HFFc6 (cell line): ENCODE data around the gene SPNS3. TPM values are rescaled to one million over a fixed set of nuclear protein-coding genes. Genes with fewer than 3 reads are reported as not detected.

ENCODE experiments used
- DNase-seq: peaks from one replicate; pipeline ENCODE4 v3.0.0-alpha.2; 2018
- H3K27ac Mint-ChIP-seq: 2 replicates; pipeline ENCODE4 v1.8.0; 2020; ENCODE audit warnings: mild to moderate bottlenecking, mixed read lengths
- H3K27me3 Mint-ChIP-seq: 2 replicates; pipeline ENCODE4 v1.8.0; 2021; ENCODE audit warnings: mild to moderate bottlenecking, moderate library complexity, mixed read lengths; ENCODE audit not compliant: insufficient read depth
- H3K36me3 Mint-ChIP-seq: 2 replicates; pipeline ENCODE4 v1.8.0; 2021; ENCODE audit warnings: low read depth, mixed read lengths
- H3K4me1 Mint-ChIP-seq: 2 replicates; pipeline ENCODE4 v1.8.0; 2020; ENCODE audit warnings: low read depth, mixed read lengths
- H3K4me3 Mint-ChIP-seq: 2 replicates; pipeline ENCODE4 v1.8.0; 2020; ENCODE audit warnings: mild to moderate bottlenecking, moderate library complexity, mixed read lengths
- H3K9me3 Mint-ChIP-seq: 2 replicates; pipeline ENCODE4 v1.8.0; 2020; ENCODE audit warnings: mild to moderate bottlenecking, mixed read lengths
- CTCF ChIP-seq: fragments of 200-600 bp; sonication (generic); IDR thresholded peaks from 2 replicates; pipeline ENCODE4 v1.5.0; 2021; ENCODE audit warnings: antibody characterized with exemption, mild to moderate bottlenecking
- total RNA-seq, 6 experiments: library from RNA; stranded (reverse); fragmentation: NEBNext Ultra II Directional; extraction: Animal tissue kit (Norgen Biotek cat#: 25700); gene quantifications; 2 replicates in 1 of 6; 3 replicates in 5 of 6; pipeline ENCODE4 v1.2.3, GENCODE V29; 2021

SPNS3 gene
- total RNA-seq, 6 experiments from 2014 or later: not detected

GRCh38 chr17:4453812-4454591 lies 20.3 kb downstream of the SPNS3 start:
- Mint-ChIP-seq H3K27me3 (peaks cover 33% of the 10 kb centered on the region), H3K4me1 (no peaks in the 10 kb centered on the region), H3K36me3 (no peaks in the 10 kb centered on the region), H3K27ac (no peak overlapping the region), H3K4me3 (no peak overlapping the region), H3K9me3 (no peaks in the 10 kb centered on the region)
- no peak for DNase-seq
- TF ChIP-seq CTCF: no peak

DNA sequence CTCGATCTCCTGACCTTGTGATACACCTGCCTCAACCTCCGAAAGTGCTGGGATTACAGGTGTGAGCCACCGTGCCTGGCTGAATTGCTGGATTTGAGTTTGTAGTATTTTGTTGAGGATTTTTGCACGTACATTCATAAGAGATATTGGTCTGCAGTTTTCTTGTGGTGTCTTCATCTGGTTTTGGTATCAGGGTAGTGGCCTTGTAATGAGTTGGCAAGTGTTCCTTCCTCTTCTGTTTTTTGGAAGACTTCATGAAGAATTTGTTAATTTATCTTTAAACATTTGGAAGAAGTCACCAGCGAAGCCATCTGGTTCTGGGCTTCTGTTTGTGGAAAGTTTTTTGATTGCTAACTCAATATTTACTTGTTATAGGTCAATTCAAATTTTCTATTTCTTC lies 26.9 kb downstream of the SPNS3 start:
- Mint-ChIP-seq H3K4me1 (no peaks in the 10 kb centered on the region), H3K36me3 (peaks cover 18% of the 10 kb centered on the region), H3K4me3 (no peak overlapping the region), H3K27ac (no peak overlapping the region), H3K27me3 (peaks cover 27% of the 10 kb centered on the region), H3K9me3 (peaks cover 20% of the 10 kb centered on the region)
- DNase-seq: no peak
- no peak for TF ChIP-seq CTCF

DNA sequence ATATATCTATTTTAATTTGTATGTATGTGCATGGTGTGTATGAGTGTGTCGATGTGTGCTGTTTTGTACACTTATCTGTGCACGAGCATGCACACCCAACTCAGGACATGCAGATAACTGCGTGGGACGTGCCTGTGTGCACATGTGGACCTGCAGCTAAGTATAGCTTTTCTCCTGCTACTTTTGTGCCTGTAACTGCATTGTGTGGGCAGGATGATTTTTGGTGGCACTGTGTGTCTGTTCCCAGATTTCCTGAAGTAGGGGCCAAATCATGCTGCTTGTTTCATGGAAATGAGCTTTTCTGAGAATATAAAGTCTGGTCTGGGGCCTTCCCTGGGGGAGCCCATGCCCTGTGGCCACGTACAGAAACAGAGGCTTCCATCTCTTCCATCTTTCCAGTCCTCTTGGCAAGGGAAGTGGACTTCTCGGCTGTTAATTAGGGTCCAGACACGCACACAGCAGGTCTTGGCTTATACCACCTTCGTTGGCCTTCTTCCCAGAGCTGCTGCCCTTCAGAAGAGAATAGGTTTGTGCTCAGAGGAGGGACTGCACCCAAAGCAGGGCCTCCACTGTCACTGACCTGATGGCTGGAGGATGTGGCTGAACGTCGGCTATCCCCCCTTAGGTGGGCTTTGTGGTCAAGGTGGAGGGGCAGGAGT lies 30.2 kb downstream of the SPNS3 start:
- Mint-ChIP-seq H3K9me3 (peaks cover 20% of the 10 kb centered on the region), H3K4me3 (no peak overlapping the region), H3K27ac (no peak overlapping the region), H3K4me1 (no peaks in the 10 kb centered on the region), H3K27me3 (peaks cover 19% of the 10 kb centered on the region), H3K36me3 (peaks cover 18% of the 10 kb centered on the region)
- DNase-seq: no peak
- no peak for TF ChIP-seq CTCF

DNA sequence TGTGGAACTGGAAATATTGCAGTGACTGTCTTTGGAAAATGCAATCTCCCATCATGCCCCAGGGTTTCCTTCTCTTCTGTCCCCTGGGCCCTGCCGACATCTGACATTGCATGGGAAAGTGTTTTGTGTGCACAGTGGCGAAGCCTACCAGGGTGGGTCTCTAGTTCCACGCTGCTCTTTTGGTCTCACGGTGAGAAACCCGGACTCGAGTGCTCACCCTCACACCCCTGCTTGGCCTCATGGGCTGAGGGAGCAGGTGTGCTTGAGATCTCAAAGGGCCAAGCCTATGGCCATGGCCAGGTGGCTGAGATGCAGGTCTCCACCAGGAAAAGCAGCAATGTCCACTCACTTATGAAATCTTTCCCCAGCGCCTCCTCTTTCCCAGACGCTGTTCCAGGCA lies 32.0 kb downstream of the SPNS3 start:
- DNase-seq: no peak
- TF ChIP-seq CTCF: no peak
- Mint-ChIP-seq H3K4me3 (no peak overlapping the region), H3K4me1 (no peaks in the 10 kb centered on the region), H3K27me3 (peaks cover 19% of the 10 kb centered on the region), H3K36me3 (peaks cover 7% of the 10 kb centered on the region; the same call in 1 of the 2 replicates), H3K9me3 (peaks cover 9% of the 10 kb centered on the region), H3K27ac (no peak overlapping the region)

DNA sequence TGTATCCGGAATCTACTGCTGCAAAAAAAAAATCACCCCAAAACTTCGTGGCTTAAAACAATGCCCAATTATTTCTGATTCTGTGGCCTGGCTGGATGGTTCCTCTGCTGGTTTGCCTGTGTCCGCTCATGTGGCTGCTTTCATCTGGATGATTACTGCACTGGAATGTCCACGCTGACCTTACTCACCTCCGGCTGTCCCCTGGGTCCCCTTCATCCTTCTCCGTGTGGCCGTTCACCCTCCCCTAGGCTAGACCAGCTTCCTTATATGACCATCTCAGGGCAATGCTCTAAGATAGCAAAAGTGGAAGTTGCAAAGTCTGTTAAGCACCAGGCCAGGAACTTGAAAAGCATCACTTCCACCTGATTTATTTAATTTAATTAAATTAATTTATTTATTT lies 33.5 kb downstream of the SPNS3 start:
- DNase-seq: no peak
- H3K4me1 Mint-ChIP-seq: no peaks in the 10 kb centered on the region
- no peaks in the 10 kb centered on the region for H3K36me3 Mint-ChIP-seq
- H3K9me3 Mint-ChIP-seq: no peaks in the 10 kb centered on the region; the same call in 1 of the 2 replicates
- H3K4me3 Mint-ChIP-seq: no peak overlapping the region
- H3K27ac Mint-ChIP-seq: no peak overlapping the region
- TF ChIP-seq CTCF: no peak
- H3K27me3 Mint-ChIP-seq: peaks cover 26% of the 10 kb centered on the region
